OCI-M2 (cell line): ENCODE measurements around the gene NADK.
"Not testable (repeated sequence)": the region's sequence is repeated elsewhere in the genome, so short reads cannot be mapped to it uniquely, and the experiment has no call there.

Experiments used
- DNase-seq: peaks from one replicate; lab custom pipeline; 2025; ENCODE audit not compliant: unreplicated experiment; lab: John Stamatoyannopoulos, UW

Gene NADK

GRCh38 chr1:1707897-1708296 is 70.4 kb downstream of the NADK start:
- DNase-seq: not testable (repeated sequence)

DNA sequence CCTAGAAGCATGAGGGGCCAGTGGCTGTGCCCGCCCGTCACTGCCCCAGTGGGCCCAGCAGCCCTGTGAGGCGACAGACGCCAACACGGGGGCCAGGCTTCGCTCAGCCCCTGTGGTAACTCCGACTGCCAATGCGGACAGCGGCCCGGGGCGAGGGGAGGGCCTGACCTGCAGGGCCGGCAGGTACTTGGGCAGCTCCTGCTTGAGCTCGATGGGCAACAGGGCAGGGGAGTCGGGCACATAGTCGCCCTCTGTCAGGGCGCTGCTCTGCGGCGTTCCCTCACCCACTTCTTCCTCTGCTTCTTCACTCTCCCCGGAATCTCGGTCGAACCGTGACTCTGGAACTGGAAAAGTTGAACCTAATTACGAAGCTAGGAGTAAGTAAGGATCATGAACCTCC is 71.0 kb downstream of the NADK start:
- not testable (repeated sequence) for DNase-seq

DNA sequence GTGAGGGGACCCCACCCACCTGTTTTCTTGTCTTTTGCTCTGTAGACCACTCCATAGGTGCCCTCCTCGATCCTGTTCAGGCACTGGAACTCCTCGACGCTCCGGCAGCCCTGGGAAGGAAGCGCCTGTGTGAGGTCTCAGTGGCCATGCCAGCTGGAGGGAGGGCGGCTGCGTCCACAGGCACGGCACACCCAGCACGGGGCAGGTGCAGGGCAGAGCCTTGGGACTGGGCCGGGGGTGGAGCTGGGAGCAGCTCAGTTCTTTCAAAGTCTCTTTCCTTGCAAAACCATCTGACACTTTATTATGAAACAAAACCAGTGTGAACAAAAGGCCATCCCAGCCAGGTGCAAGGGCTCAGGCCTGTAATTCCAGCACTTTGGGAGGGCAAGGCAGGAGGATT is 72.6 kb downstream of the NADK start:
- DNase-seq: not testable (repeated sequence)

GRCh38 chr1:1704284-1704957 is 73.8 kb downstream of the NADK start:
- not testable (repeated sequence) for DNase-seq

GRCh38 chr1:1703796-1704195 is 74.5 kb downstream of the NADK start:
- DNase-seq: no peak

- DNase-seq: not testable (repeated sequence)
Observed at GRCh38 chr1:1702506-1702905, 75.8 kb downstream of the NADK start.
